Activated CD4-positive, alpha-beta T cell treated with anti-CD3 and anti-CD28 coated beads, Interleukin-2, amount 10 ng/mL, durations not matched to agents 24 days and 14 days (primary cell): ENCODE data around the gene CD300LF. TPM values are rescaled to one million over a fixed set of nuclear protein-coding genes. Genes with fewer than 3 reads are reported as not detected.

Experiments
- DNase-seq: peaks from one replicate; pipeline ENCODE4 v3.0.0; 2022
- H3K27ac Mint-ChIP-seq: one replicate; pipeline ENCODE4 v1.8.0; 2022; ENCODE audit warnings: mild to moderate bottlenecking, mixed read lengths
- H3K27me3 Mint-ChIP-seq: one replicate; pipeline ENCODE4 v1.8.0; 2022; ENCODE audit warnings: mixed read lengths
- H3K36me3 Mint-ChIP-seq: one replicate; pipeline ENCODE4 v1.8.0; 2022; ENCODE audit warnings: low read depth, mild to moderate bottlenecking, mixed read lengths
- H3K4me1 Mint-ChIP-seq: one replicate; pipeline ENCODE4 v1.8.0; 2021; ENCODE audit warnings: mixed read lengths
- H3K4me3 Mint-ChIP-seq: one replicate; pipeline ENCODE4 v1.8.0; 2022; ENCODE audit warnings: mild to moderate bottlenecking, moderate library complexity, mixed read lengths
- H3K9me3 Mint-ChIP-seq: one replicate; pipeline ENCODE4 v1.8.0; 2021; ENCODE audit warnings: mixed read lengths
- intact Hi-C: fragments of 100-400 bp; cut with micrococcal nuclease; formaldehyde crosslinking; loops from one replicate; pipeline ENCODE4 v1.15.1; 2023
- total RNA-seq: library from RNA; stranded (reverse); gene quantifications from 2 replicates; pipeline ENCODE4 v1.2.3, GENCODE V29; 2022

Gene CD300LF
- total RNA-seq, 1 donor from 2014 or later, result not detected

GRCh38 chr17:74704544-74704943, 8.2 kb downstream of the CD300LF start:
- Mint-ChIP-seq H3K27me3 (peaks cover 19% of the 10 kb centered on the region), H3K36me3 (no peaks in the 10 kb centered on the region), H3K4me3 (no peak overlapping the region), H3K27ac (no peak overlapping the region), H3K9me3 (no peaks in the 10 kb centered on the region), H3K4me1 (no peaks in the 10 kb centered on the region)
- intact Hi-C loops, result no loop called here
- DNase-seq, result no peak

GRCh38 chr17:74703311-74703710, 9.4 kb downstream of the CD300LF start:
- Mint-ChIP-seq H3K4me3 (no peak overlapping the region), H3K27ac (no peak overlapping the region), H3K9me3 (no peaks in the 10 kb centered on the region), H3K36me3 (no peaks in the 10 kb centered on the region), H3K4me1 (no peaks in the 10 kb centered on the region), H3K27me3 (peaks cover 19% of the 10 kb centered on the region)
- DNase-seq, result no peak
- intact Hi-C loops, result no loop called here

GRCh38 chr17:74702116-74702871, 10.4 kb downstream of the CD300LF start:
- no peaks in the 10 kb centered on the region for H3K4me1 Mint-ChIP-seq
- no peak overlapping the region for H3K4me3 Mint-ChIP-seq
- H3K36me3 Mint-ChIP-seq, result no peaks in the 10 kb centered on the region
- DNase-seq, result no peak
- no peak overlapping the region for H3K27ac Mint-ChIP-seq
- no peaks in the 10 kb centered on the region for H3K9me3 Mint-ChIP-seq
- H3K27me3 Mint-ChIP-seq, result peaks cover 23% of the 10 kb centered on the region
- intact Hi-C loops, result no loop called here

- Mint-ChIP-seq H3K4me3 (no peak overlapping the region), H3K27ac (no peak overlapping the region), H3K27me3 (peaks cover 16% of the 10 kb centered on the region), H3K4me1 (no peaks in the 10 kb centered on the region), H3K9me3 (peaks cover 3% of the 10 kb centered on the region), H3K36me3 (no peaks in the 10 kb centered on the region)
- intact Hi-C loops, result no loop called here
- no peak for DNase-seq
Measured at GRCh38 chr17:74699236-74699635, 13.5 kb downstream of the CD300LF start.

- H3K4me3 Mint-ChIP-seq, result no peak overlapping the region
Measured at GRCh38 chr17:74698069-74698468, 14.7 kb downstream of the CD300LF start.

GRCh38 chr17:74697515-74697914, 15.2 kb downstream of the CD300LF start:
- Mint-ChIP-seq H3K9me3 (peaks cover 5% of the 10 kb centered on the region), H3K27me3 (peaks cover 25% of the 10 kb centered on the region), H3K27ac (no peak overlapping the region), H3K36me3 (no peaks in the 10 kb centered on the region), H3K4me1 (no peaks in the 10 kb centered on the region), H3K4me3 (no peak overlapping the region)
- no peak for DNase-seq
- intact Hi-C loops, result no loop called here

More at GRCh38 chr17:74698069-74698468, 14.7 kb downstream of the CD300LF start:
- no peak for DNase-seq
- H3K4me1 Mint-ChIP-seq, result no peaks in the 10 kb centered on the region
- H3K36me3 Mint-ChIP-seq, result no peaks in the 10 kb centered on the region
- H3K27ac Mint-ChIP-seq, result no peak overlapping the region
- intact Hi-C loops, result no loop called here
- H3K27me3 Mint-ChIP-seq, result peaks cover 22% of the 10 kb centered on the region
- H3K9me3 Mint-ChIP-seq, result peaks cover 3% of the 10 kb centered on the region

- Mint-ChIP-seq H3K27ac (no peak overlapping the region), H3K36me3 (no peaks in the 10 kb centered on the region), H3K4me3 (no peak overlapping the region), H3K27me3 (peaks cover 22% of the 10 kb centered on the region), H3K4me1 (no peaks in the 10 kb centered on the region), H3K9me3 (peaks cover 10% of the 10 kb centered on the region)
- intact Hi-C loops, result no loop called here
- no peak for DNase-seq
Measured at GRCh38 chr17:74695629-74696028, 17.1 kb downstream of the CD300LF start.

- no peak for DNase-seq
- Mint-ChIP-seq H3K4me1 (peaks cover 7% of the 10 kb centered on the region), H3K36me3 (no peaks in the 10 kb centered on the region), H3K9me3 (peaks cover 10% of the 10 kb centered on the region), H3K27ac (no peak overlapping the region), H3K4me3 (no peak overlapping the region), H3K27me3 (peaks cover 20% of the 10 kb centered on the region)
- intact Hi-C loops, result no loop called here
Measured at GRCh38 chr17:74694081-74694480, 18.6 kb downstream of the CD300LF start.

- Mint-ChIP-seq H3K36me3 (no peaks in the 10 kb centered on the region), H3K4me3 (no peak overlapping the region), H3K27ac (no peak overlapping the region), H3K9me3 (peaks cover 10% of the 10 kb centered on the region), H3K27me3 (peaks cover 17% of the 10 kb centered on the region), H3K4me1 (peaks cover 14% of the 10 kb centered on the region)
- no peak for DNase-seq
- intact Hi-C loops, result no loop called here
Measured at GRCh38 chr17:74691151-74691550, 21.6 kb downstream of the CD300LF start.

GRCh38 chr17:74690409-74690825, 22.3 kb downstream of the CD300LF start:
- Mint-ChIP-seq H3K27me3 (peaks cover 20% of the 10 kb centered on the region), H3K4me1 (peaks cover 14% of the 10 kb centered on the region), H3K4me3 (no peak overlapping the region), H3K27ac (no peak overlapping the region), H3K9me3 (peaks cover 10% of the 10 kb centered on the region), H3K36me3 (no peaks in the 10 kb centered on the region)
- intact Hi-C loops, result no loop called here
- DNase-seq, result no peak

- H3K27ac Mint-ChIP-seq, result no peak overlapping the region
- no peak for DNase-seq
- H3K36me3 Mint-ChIP-seq, result no peaks in the 10 kb centered on the region
- H3K4me1 Mint-ChIP-seq, result peaks cover 14% of the 10 kb centered on the region
- no peak overlapping the region for H3K4me3 Mint-ChIP-seq
- intact Hi-C loops, result no loop called here
- peaks cover 18% of the 10 kb centered on the region for H3K27me3 Mint-ChIP-seq
- H3K9me3 Mint-ChIP-seq, result peaks cover 7% of the 10 kb centered on the region
Measured at GRCh38 chr17:74687886-74688285, 24.8 kb downstream of the CD300LF start.

GRCh38 chr17:74686761-74687160, 26.0 kb downstream of the CD300LF start:
- Mint-ChIP-seq H3K9me3 (no peaks in the 10 kb centered on the region), H3K27me3 (peaks cover 18% of the 10 kb centered on the region), H3K36me3 (no peaks in the 10 kb centered on the region), H3K4me1 (peaks cover 15% of the 10 kb centered on the region), H3K27ac (no peak overlapping the region), H3K4me3 (no peak overlapping the region)
- DNase-seq, result no peak
- intact Hi-C loops, result no loop called here

- Mint-ChIP-seq H3K36me3 (no peaks in the 10 kb centered on the region), H3K4me1 (peaks cover 13% of the 10 kb centered on the region), H3K27me3 (peaks cover 36% of the 10 kb centered on the region), H3K9me3 (no peaks in the 10 kb centered on the region), H3K4me3 (no peak overlapping the region), H3K27ac (no peak overlapping the region)
- no peak for DNase-seq
- intact Hi-C loops, result no loop called here
Measured at GRCh38 chr17:74682471-74683190, 30.1 kb downstream of the CD300LF start.

GRCh38 chr17:74682028-74682427, 30.7 kb downstream of the CD300LF start:
- H3K4me3 Mint-ChIP-seq, result no peak overlapping the region
- no peaks in the 10 kb centered on the region for H3K9me3 Mint-ChIP-seq
- H3K27ac Mint-ChIP-seq, result no peak overlapping the region
- H3K27me3 Mint-ChIP-seq, result peaks cover 38% of the 10 kb centered on the region
- peaks cover 15% of the 10 kb centered on the region for H3K4me1 Mint-ChIP-seq
- intact Hi-C loops, result no loop called here
- no peaks in the 10 kb centered on the region for H3K36me3 Mint-ChIP-seq
- DNase-seq, result no peak
